Kidney (tissue), 14 donors: ENCODE data around the gene KRI1. TPM values are rescaled to one million over a fixed set of nuclear protein-coding genes. Genes with fewer than 3 reads are reported as not detected.

Experiments used
- DNase-seq, 5 donors: peaks; one replicate each; pipeline ENCODE4 v3.0.0-alpha.2; 2013 to 2020
- FAIRE-seq: peaks from 2 replicates; lab custom pipeline; 2012; peaks lifted over from hg19 to GRCh38; lab: Jason Lieb, UNC
- H3K27ac ChIP-seq, 2 donors: one replicate each; pipeline ENCODE4 v1.7.0; 2013; ENCODE audit warnings: low read depth in 2 of 2, low read length in 2 of 2, inconsistent platforms in 1 of 2
- H3K27me3 ChIP-seq: one replicate; pipeline ENCODE4 v1.7.1; 2013; ENCODE audit warnings: low read length, inconsistent platforms; ENCODE audit not compliant: control insufficient read depth, insufficient read depth
- H3K36me3 ChIP-seq, 3 donors: one replicate each; pipeline versions ENCODE4 v1.7.0 to v1.7.1; 2013; ENCODE audit warnings: low read length in 3 of 3, control low read depth in 1 of 3, inconsistent platforms in 1 of 3; ENCODE audit not compliant: insufficient read depth in 3 of 3, control insufficient read depth in 2 of 3
- H3K4me1 ChIP-seq, 3 donors: one replicate each; pipeline versions ENCODE4 v1.7.0 to v1.7.1; 2013; ENCODE audit warnings: low read length in 3 of 3, inconsistent platforms in 1 of 3, low read depth in 1 of 3; ENCODE audit not compliant: control insufficient read depth in 2 of 3, insufficient read depth in 2 of 3
- H3K4me3 ChIP-seq, 3 donors: one replicate each; pipeline versions ENCODE4 v1.7.0 to v1.8.1; 2013; ENCODE audit warnings: low read length in 3 of 3, control low read depth in 1 of 3, inconsistent platforms in 1 of 3
- H3K9ac ChIP-seq, 3 donors: one replicate each; pipeline versions ENCODE4 v1.7.0 to v1.7.1; 2013; ENCODE audit warnings: low read length in 3 of 3, control low read depth in 1 of 3, inconsistent platforms in 1 of 3
- H3K9me3 ChIP-seq, 3 donors: one replicate each; pipeline versions ENCODE4 v1.7.0 to v1.7.1; 2013; ENCODE audit warnings: low read length in 3 of 3, control low read depth in 1 of 3, inconsistent platforms in 1 of 3; ENCODE audit not compliant: control insufficient read depth in 2 of 3, insufficient read depth in 1 of 3
- intact Hi-C: fragments of 100-400 bp; cut with DNase I; formaldehyde crosslinking; loops from one replicate; pipeline ENCODE4 v1.11.1; 2022
- polyA plus RNA-seq: library from polyadenylated mRNA; stranded (reverse); fragments of 350-450 nt; fragmentation: Illumina TruSeq; extraction: RNeasy Lipid Tissue Mini Kit (QIAGEN cat#74804); gene quantifications from one replicate; pipeline ENCODE4 v1.2.3, GENCODE V29; 2014; ENCODE audit warnings: low read depth, low replicate concordance; ENCODE audit not compliant: insufficient read depth
- total RNA-seq: library from RNA; stranded (reverse); fragmentation: NEBNext Ultra II Directional; extraction: Animal tissue kit (Norgen Biotek cat#: 25700); gene quantifications from one replicate; pipeline ENCODE4 v1.2.1, GENCODE V29; 2021
- TF ChIP-seq, protein P1 (sequence below): IDR thresholded peaks from 3 replicates; pipeline ENCODE4 v1.5.1; 2012; ENCODE audit warnings: mild to moderate bottlenecking, moderate library complexity, borderline replicate concordance; ENCODE audit not compliant: insufficient read depth; ENCODE audit errors: extremely low read depth
- donor health status: control.
- donor health status: control.
- donor health status: control.
- donor health status: control.
- donor health status: control.
- donor health status: DM: yes; HTN: yes; CAD: no.
- donor health status: Normal renal cell carcinoma (clear cell type).

The KRI1 gene
- total and polyA plus RNA-seq, 2 donors from 2014 or later, result 13.9 to 29.4 TPM

DNA sequence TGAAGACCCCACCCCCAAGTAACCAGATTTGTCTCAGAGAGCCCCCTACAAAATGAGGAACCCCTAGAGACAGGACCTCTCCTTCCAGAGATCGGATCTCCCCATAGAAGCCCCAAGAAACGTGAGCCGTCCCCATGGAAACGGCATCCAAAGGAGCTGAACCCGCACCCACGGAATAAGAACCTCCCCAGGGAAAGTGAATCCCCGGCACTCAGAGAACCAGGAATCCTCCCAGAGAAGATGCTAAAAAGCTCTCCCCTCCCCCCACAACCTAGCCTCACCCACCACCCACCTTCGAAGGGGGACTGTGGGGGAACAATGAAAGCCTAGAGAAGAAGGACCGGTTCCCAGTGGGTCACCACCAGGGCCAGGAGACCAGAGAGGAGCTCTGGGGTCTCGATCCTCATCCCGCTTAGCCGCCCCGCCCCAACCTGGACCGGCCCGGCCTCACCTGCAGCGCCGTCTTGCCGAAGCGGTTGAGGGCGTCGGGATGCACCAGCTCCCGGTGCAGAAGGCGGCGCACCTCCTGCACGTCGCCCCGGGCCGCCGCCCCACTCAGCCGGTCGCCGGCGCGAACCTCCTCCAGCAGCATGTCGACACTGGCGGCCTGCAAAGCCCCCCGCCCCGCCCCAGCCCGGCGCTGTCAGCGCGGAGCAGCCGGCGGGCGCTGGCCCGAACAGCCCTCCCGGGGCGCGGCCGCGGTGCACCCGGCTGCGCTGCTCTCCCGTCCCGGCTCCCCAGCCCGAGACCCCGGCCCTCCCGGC, 2.4 kb upstream of the KRI1 start:
- DNase-seq (peak in 1 of 5 donors; percentile 91), FAIRE-seq (no peak)
- Histone ChIP-seq H3K4me3 (peak overlapping the region; percentile 47 to 63 (median 59)), H3K4me1 (peaks cover 0 to 18% (median 14%) of the 10 kb centered on the region in 3 donors), H3K9ac (peak overlapping the region in 2 of 3 donors; percentile 22 to 32), H3K36me3 (no peaks in the 10 kb centered on the region), H3K27ac (peak overlapping the region in 1 of 2 donors; percentile 69), H3K9me3 (no peaks in the 10 kb centered on the region), H3K27me3 (no peaks in the 10 kb centered on the region)
- intact Hi-C loops, result no loop called here
- TF ChIP-seq, protein P1, sequence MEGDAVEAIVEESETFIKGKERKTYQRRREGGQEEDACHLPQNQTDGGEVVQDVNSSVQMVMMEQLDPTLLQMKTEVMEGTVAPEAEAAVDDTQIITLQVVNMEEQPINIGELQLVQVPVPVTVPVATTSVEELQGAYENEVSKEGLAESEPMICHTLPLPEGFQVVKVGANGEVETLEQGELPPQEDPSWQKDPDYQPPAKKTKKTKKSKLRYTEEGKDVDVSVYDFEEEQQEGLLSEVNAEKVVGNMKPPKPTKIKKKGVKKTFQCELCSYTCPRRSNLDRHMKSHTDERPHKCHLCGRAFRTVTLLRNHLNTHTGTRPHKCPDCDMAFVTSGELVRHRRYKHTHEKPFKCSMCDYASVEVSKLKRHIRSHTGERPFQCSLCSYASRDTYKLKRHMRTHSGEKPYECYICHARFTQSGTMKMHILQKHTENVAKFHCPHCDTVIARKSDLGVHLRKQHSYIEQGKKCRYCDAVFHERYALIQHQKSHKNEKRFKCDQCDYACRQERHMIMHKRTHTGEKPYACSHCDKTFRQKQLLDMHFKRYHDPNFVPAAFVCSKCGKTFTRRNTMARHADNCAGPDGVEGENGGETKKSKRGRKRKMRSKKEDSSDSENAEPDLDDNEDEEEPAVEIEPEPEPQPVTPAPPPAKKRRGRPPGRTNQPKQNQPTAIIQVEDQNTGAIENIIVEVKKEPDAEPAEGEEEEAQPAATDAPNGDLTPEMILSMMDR, result no peak

DNA sequence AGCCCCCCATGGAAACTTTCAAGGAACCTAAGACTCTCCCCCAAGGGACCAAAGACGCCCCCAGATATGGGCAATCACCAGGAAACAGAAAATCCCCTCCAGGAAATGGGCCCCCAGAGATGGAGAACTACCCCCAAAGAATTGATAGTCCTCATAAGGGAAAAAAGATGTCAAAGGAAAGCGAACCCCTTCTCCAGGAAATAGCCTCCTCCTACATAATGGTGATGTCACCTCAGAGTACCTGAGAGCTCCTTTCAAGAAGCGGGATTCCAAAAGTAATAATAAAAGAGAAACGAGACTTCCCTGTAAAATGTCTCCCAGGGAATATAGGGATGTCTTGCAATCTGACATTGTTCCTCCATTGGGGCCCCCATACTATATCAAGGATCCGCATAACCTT, 1.8 kb upstream of the KRI1 start:
- TF ChIP-seq, protein P1, result no peak
- H3K27ac ChIP-seq, result peak overlapping the region in 1 of 2 donors; percentile 79
- FAIRE-seq, result no peak
- no peaks in the 10 kb centered on the region for H3K27me3 ChIP-seq
- intact Hi-C loops, result no loop called here
- peaks cover 0 to 18% (median 14%) of the 10 kb centered on the region in 3 donors for H3K4me1 ChIP-seq
- H3K4me3 ChIP-seq, result peak overlapping the region; percentile 47 to 63 (median 59)
- H3K9ac ChIP-seq, result peak overlapping the region in 1 of 3 donors; percentile 22
- H3K9me3 ChIP-seq, result no peaks in the 10 kb centered on the region
- DNase-seq, result no peak
- H3K36me3 ChIP-seq, result no peaks in the 10 kb centered on the region

DNA sequence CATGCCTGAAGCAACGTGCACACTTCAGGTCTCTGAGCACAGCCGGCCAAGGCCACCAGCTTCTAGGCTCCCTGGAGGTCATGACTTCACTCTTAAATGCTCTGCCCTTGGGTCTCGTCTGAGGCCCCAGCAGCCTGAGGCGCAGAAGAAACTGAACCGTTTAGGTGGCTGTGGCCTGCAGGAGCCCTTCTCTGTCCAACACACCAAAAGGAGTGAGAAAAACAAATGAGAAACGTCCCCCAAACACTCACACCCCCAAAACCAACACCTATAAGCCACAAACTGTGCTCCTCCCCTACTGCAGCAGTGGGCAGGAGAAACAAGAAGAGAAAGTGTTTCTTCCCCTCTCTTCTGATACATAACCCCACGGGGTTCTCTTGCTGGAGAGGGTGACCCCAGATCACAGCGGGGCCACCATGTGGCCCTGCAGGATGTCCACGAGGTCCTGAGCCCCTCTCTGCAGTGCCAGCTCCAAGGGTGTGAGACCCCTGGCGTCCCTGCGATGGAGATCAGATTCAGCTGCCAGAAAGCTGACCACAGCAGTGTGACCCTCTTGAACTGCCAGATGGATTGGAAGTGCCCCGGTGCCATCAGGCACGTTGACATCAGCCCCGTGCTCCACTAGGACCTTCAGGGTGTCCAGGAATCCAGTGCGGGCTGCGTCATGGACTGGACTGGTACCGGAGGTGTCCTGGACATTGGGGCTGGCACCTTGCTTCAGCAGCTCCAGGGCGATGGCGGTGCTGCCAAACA, 1.0 kb upstream of the KRI1 start:
- H3K4me3 ChIP-seq, result peak overlapping the region in 2 of 3 donors; percentile 56 to 66
- DNase-seq, result peak in 2 of 5 donors; percentile 67 to 84

More for the DNA sequence above, 1.0 kb upstream of the KRI1 start:
- intact Hi-C loops, result no loop called here
- Histone ChIP-seq H3K4me1 (peaks cover 0 to 18% (median 14%) of the 10 kb centered on the region in 3 donors), H3K9ac (peak overlapping the region in 1 of 3 donors; percentile 61), H3K9me3 (no peaks in the 10 kb centered on the region), H3K27me3 (no peaks in the 10 kb centered on the region), H3K27ac (peak overlapping the region; percentile 34 to 79), H3K36me3 (no peaks in the 10 kb centered on the region)
- TF ChIP-seq, protein P1, result no peak
- FAIRE-seq, result no peak
